Loucy (cell line): Measurements from ENCODE around the gene COL26A1.

Experiments used
- H2AFZ ChIP-seq: fragments of 200-600 bp; sonication (generic); 2 replicates; pipeline ENCODE4 v1.6.0; 2016; ENCODE audit warnings: antibody characterized with exemption, mild to moderate bottlenecking, low read length, moderate library complexity
- H3F3A ChIP-seq: fragments of 200-600 bp; 2 replicates; pipeline ENCODE4 v1.6.0; 2016; ENCODE audit warnings: antibody characterized with exemption, low read depth, mild to moderate bottlenecking
- H3K27me3 ChIP-seq: fragments of 200-600 bp; sonication (generic); 2 replicates; pipeline ENCODE4 v1.6.1; 2014; ENCODE audit warnings: low read length, mild to moderate bottlenecking; ENCODE audit not compliant: insufficient read depth, poor library complexity, severe bottlenecking
- H3K36me3 ChIP-seq: fragments of 200-600 bp; sonication (generic); 2 replicates; pipeline ENCODE4 v1.6.1; 2016; ENCODE audit warnings: low read length; ENCODE audit not compliant: insufficient read depth
- H3K4me1 ChIP-seq: fragments of 200-600 bp; sonication (generic); 2 replicates; pipeline ENCODE4 v1.5.1; 2014; ENCODE audit warnings: low read length, mild to moderate bottlenecking; ENCODE audit not compliant: insufficient read depth, poor library complexity, severe bottlenecking
- H3K4me2 ChIP-seq: fragments of 200-600 bp; sonication (generic); 2 replicates; pipeline ENCODE4 v1.6.0; 2014; ENCODE audit warnings: antibody characterized with exemption, low read length, low read depth, mild to moderate bottlenecking; ENCODE audit not compliant: poor library complexity, severe bottlenecking
- H3K4me3 ChIP-seq: fragments of 200-600 bp; sonication (generic); 2 replicates; pipeline ENCODE4 v1.5.1; 2014; ENCODE audit warnings: low read length, mild to moderate bottlenecking, mixed read lengths; ENCODE audit not compliant: poor library complexity, severe bottlenecking
- H3K79me2 ChIP-seq: fragments of 200-600 bp; sonication (generic); 2 replicates; pipeline ENCODE4 v1.6.1; 2014; ENCODE audit warnings: low read length; ENCODE audit not compliant: insufficient read depth
- H3K9ac ChIP-seq: fragments of 200-600 bp; sonication (generic); 2 replicates; pipeline ENCODE4 v1.6.0; 2014; ENCODE audit warnings: mild to moderate bottlenecking, low read depth, low read length, moderate library complexity; ENCODE audit not compliant: poor library complexity, severe bottlenecking
- H3K9me2 ChIP-seq: fragments of 200-600 bp; sonication (generic); replicated peaks from 2 replicates; pipeline ENCODE4 v1.6.1; 2016; ENCODE audit warnings: low read depth, low read length, mixed read lengths
- H3K9me3 ChIP-seq: fragments of 200-600 bp; sonication (generic); 2 replicates; pipeline ENCODE4 v1.6.1; 2014; ENCODE audit warnings: mild to moderate bottlenecking, antibody characterized with exemption, low read length, low read depth; ENCODE audit not compliant: insufficient read depth
- H4K20me1 ChIP-seq: fragments of 200-600 bp; sonication (generic); 2 replicates; pipeline ENCODE4 v1.6.0; 2014; ENCODE audit warnings: antibody characterized with exemption, low read length, mild to moderate bottlenecking; ENCODE audit not compliant: insufficient read depth, poor library complexity, severe bottlenecking
- EZH2phosphoT487 ChIP-seq: fragments of 200-600 bp; IDR thresholded peaks from 2 replicates; pipeline ENCODE4 v1.6.1; 2018; ENCODE audit warnings: antibody characterized with exemption, mild to moderate bottlenecking, moderate library complexity, borderline replicate concordance
- TF ChIP-seq, protein P1 (sequence below): fragments of 200-600 bp; sonication (generic); conservative IDR thresholded peaks from 2 replicates; pipeline ENCODE4 v1.5.1; 2014; ENCODE audit warnings: mild to moderate bottlenecking, antibody characterized with exemption, low read length

Gene COL26A1

DNA sequence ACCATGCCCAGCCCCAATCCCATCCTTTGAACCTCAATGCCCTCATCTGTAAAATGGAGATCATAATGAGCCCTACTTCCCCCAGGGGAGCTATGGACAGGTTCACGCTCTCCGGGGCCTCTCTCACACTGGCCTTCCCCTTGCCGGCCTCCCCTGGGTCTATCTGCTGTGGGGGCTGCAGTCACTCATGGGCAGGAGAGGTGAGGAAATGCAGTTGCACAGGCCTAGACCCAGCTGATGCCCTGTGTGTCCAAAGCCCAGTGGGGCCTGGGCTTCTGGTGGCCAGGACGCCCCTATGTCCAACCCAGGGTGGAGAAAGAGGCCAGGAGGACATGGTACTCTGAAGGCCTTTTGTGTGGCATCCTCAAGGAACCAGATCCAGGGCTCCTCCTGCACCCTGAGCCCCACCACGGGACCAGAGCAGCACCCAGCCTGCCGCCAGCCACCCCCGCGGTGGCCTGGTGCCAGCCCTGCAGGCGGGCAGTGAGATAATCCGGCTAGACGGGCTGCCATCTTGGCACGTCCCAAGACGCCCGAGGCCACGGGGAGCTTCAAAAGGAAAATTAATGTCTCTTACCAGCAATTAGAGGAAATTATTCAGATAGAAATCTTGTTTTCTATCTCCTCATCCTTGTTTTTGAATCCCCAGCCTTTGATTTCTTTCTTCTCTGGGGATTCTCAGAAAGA, 227.4 kb downstream of the COL26A1 start:
- no peak for TF ChIP-seq EZH2phosphoT487
- TF ChIP-seq, protein P1, sequence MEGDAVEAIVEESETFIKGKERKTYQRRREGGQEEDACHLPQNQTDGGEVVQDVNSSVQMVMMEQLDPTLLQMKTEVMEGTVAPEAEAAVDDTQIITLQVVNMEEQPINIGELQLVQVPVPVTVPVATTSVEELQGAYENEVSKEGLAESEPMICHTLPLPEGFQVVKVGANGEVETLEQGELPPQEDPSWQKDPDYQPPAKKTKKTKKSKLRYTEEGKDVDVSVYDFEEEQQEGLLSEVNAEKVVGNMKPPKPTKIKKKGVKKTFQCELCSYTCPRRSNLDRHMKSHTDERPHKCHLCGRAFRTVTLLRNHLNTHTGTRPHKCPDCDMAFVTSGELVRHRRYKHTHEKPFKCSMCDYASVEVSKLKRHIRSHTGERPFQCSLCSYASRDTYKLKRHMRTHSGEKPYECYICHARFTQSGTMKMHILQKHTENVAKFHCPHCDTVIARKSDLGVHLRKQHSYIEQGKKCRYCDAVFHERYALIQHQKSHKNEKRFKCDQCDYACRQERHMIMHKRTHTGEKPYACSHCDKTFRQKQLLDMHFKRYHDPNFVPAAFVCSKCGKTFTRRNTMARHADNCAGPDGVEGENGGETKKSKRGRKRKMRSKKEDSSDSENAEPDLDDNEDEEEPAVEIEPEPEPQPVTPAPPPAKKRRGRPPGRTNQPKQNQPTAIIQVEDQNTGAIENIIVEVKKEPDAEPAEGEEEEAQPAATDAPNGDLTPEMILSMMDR: no peak
- Histone ChIP-seq H3K27me3 (no peaks in the 10 kb centered on the region), H3K9ac (no peak overlapping the region)

DNA sequence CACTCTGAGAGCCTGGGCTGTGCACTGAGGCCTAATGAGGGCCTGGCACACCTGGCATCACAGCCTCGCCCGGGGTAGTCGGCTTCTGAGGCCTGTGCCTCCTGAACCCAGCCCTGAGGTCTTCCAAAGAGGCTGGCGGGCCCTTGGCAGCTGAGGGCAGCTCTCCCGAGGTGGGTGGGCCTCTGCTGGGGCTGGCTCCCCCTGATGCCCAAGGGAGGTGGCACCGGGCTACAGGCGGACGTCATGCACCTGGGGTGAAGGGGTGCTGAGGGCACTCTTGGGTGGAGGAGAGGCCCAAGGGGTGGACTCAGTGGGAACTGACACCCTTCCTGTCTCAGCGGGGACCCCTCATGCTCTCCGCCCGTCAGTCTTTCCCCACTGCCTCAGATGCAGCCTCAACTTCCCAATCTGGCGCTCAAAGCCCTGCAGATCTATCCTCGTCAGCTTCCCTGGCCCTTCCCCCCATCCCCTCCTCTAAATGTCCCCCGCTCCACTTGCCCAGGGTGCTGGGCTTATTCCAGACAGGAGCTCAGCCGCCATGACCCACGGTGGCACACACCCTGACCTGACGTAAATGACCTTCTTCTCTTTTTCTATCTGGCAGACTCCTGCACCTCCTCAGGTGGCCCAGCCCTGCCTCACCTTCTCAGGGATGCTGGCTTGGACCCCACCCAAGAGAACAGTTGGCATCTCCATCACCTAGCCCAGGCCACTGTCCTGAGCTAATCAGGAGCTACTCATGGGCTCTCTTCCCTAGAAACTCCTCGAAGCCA, 228.2 kb downstream of the COL26A1 start:
- Histone ChIP-seq H3K9me2 (no peaks in the 10 kb centered on the region), H4K20me1 (no peaks in the 10 kb centered on the region), H3K4me2 (no peak overlapping the region), H3K4me1 (no peaks in the 10 kb centered on the region), H3F3A (no peaks in the 10 kb centered on the region), H3K27me3 (no peaks in the 10 kb centered on the region), H3K79me2 (no peaks in the 10 kb centered on the region), H3K36me3 (no peaks in the 10 kb centered on the region), H3K9ac (no peak overlapping the region), H2AFZ (no peak overlapping the region), H3K4me3 (no peak overlapping the region), H3K9me3 (no peaks in the 10 kb centered on the region)
- TF ChIP-seq, protein P1: no peak
- TF ChIP-seq EZH2phosphoT487: no peak

More for the DNA sequence above, 227.4 kb downstream of the COL26A1 start:
- Histone ChIP-seq H3F3A (no peaks in the 10 kb centered on the region), H3K36me3 (no peaks in the 10 kb centered on the region), H3K4me1 (no peaks in the 10 kb centered on the region), H3K9me3 (no peaks in the 10 kb centered on the region), H2AFZ (no peak overlapping the region), H3K9me2 (no peaks in the 10 kb centered on the region), H4K20me1 (no peaks in the 10 kb centered on the region), H3K4me3 (no peak overlapping the region), H3K79me2 (no peaks in the 10 kb centered on the region), H3K4me2 (no peak overlapping the region)

DNA sequence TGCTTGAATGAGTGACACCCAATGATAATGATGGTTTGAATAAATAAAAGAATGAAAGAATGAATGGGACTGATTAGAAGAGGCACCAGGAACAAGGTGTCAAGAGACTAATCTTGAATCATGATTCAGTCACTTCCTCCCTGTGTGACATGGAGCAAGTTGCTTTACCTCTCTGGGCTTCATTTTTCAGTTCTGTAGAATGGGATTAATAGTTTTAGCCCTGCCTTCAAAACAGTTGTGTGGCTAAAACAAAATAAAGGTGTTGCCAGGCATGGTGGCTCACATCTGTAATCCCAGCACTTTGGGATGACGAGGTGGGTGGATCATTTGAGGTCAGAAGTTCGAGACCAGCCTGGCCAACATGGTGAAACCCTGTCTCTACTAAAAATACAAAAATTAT, 228.8 kb downstream of the COL26A1 start:
- H3K9me3 ChIP-seq: no peaks in the 10 kb centered on the region
- no peaks in the 10 kb centered on the region for H3K4me1 ChIP-seq
- H3F3A ChIP-seq: no peaks in the 10 kb centered on the region
- no peak overlapping the region for H3K9ac ChIP-seq
- no peak overlapping the region for H2AFZ ChIP-seq
- TF ChIP-seq EZH2phosphoT487: no peak
- TF ChIP-seq, protein P1: no peak
- H3K79me2 ChIP-seq: no peaks in the 10 kb centered on the region
- no peaks in the 10 kb centered on the region for H3K36me3 ChIP-seq
- H3K27me3 ChIP-seq: no peaks in the 10 kb centered on the region
- no peak overlapping the region for H3K4me2 ChIP-seq
- H4K20me1 ChIP-seq: no peaks in the 10 kb centered on the region
- no peaks in the 10 kb centered on the region for H3K9me2 ChIP-seq
- no peak overlapping the region for H3K4me3 ChIP-seq
